ENCODE results near the gene CENPF.
A peak's percentile ranks its signal among the peaks of the same experiment; 100 is the strongest.
"Not testable (repeated sequence)": the region's sequence is repeated elsewhere in the genome, so short reads cannot be mapped to it uniquely, and the experiment has no call there.

CENPF gene

GRCh38 chr1:214602764-214603657, at the start of gene CENPF:
TSS of gene CENPF (plus strand) at chr1:214603195. CDS start at chr1:214613755, 10,560 bp downstream.
- DNase-seq, result peak; percentile 99

DNA sequence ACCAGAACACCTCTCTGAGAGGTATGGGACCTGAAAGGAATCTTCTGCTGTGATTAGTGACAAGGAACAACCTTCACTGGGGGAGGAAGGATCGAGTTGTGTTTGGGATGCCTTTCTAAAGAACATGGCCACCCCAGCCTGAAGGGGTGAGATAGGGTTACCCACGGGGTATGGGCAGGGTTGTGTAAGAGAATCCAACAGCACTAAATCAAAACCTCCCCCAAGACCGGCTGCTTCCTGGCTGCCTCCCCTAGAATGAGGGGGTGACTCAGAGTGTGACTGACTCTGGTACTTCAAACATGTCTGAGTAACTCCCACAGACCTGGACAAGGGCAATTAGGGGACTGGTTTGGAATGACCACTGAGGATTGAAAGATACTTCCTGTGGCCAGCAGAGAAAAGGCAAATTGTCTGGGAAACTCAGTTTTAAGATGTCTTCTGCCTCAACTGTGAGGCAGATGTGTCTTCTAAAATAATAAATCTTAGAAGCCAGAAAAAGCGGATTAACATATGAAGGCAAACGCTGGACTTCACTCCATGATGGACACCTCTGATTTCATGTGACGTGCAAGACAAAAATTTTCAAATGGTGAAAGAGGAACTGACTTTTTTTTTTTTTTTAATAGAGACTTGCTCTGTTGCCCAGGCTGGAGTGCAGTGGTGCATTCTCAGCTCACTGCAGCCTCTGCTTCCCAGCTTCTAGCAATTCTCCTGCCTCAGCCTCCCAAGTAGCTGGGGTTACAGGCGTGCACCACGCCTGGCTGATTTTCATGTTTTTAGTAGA, 44.9 kb upstream of the CENPF start:
- DNase-seq, result no peak

GRCh38 chr1:214563881-214564280, 39.1 kb upstream of the CENPF start:
- no peak for DNase-seq

DNA sequence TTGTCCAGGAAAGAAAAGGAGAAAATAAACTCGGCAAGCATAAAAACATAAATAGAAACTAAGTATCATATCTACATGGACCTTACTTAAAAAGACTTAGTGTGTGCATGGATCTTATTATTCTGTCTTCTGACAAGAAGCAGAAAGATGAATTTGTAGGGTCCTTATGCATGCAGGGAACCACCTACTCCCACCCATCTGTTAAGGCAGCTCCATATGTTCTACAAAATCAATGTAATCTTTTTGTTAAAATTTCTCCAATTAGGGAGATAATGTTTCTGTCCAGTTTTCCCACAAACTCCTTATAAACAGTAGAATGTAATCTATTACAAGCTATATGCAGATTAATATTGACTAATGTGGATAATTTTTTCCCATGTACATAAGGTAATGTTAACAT, 37.7 kb upstream of the CENPF start:
- no peak for DNase-seq

DNA sequence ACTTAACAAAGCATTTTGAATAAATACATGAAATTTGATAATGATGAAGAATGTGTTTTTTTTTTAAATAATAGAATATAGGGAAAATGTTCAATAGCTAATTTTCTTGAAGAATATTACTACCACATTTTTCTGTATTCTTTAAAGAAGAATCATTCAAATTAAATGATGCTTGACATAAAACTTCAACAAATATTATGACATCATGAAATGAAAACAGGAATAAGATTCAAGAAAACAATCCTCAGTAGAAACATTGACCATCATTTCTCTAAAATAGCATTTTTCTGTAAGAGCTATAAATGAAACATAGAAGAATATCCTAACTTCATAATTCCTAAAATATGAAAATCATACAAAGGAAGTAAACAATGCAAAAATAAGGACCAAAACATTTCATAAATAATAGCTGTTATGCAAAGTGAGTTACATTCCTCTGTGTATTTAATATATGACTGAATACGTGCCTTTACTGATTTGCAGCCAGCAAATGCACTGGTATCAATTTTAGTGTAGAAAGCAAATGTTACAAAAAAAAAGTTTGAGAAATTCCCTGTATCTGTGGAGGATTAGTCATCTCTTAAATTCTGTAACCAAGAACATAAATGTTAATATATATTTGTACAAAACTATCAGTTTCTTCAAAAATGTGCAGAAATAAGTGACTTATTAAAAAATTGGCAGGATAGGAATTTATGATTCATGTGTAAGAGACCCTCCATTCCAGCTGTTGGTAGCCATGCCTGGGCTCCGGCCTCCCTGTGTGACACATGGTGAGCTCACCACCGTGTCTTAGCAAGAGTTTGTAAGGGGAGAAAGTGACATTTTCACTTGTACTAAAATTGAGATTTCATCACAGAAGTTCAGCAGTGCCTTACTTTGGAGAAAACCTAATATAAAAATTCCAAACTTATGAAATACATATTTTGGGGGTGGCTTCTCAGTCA, 36.6 kb upstream of the CENPF start:
- no peak for DNase-seq

- no peak for DNase-seq
Observed at GRCh38 chr1:214567481-214567980, 35.5 kb upstream of the CENPF start.

DNA sequence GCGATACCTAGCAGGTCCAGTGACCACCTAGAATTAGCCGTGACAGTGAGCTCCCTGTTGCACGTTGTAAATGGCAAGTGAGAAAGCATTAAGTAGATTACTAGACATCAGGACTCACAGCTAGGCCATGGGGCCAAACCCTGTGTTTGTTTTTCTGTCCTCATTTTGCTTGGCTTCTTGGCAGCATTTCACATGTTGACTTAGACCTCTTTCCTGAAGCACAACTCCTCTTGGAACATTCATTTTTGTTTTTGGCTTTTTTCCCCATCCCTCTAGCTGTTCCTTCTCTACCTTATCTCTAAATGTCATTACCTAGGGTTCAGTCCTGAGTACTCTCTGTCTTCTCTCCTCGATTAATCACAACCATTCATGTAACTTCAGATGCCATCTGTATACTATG, 34.7 kb upstream of the CENPF start:
- DNase-seq, result no peak

DNA sequence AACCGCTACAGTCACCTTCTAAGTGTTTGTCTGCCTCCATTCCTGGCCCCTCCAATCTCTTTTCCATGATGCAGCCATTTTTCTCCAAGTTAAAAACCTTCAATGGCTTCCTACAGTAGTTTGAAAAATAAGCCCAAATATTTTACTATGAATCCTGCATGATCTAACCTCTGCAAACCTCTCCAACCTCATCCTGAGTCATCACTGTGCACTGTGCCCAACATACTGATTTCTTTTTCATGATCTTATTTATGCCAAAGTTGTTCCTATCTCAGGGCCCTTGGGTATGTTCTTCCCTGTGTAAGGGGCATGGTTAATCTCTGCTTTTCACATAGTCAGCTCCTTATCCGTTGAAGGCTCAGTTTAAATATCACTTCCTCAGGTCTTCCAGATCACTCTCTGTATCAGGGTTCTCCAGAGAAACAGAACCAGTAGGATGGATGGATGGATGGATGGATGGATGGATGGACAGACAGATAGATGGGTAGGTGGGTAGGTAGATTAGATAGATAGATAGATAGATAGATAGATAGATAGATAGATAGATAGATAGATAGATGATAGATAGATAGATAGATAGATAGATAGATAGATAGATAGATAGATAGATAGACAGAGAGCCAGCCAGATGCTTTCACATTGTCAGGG, 33.5 kb upstream of the CENPF start:
- DNase-seq, result no peak

DNA sequence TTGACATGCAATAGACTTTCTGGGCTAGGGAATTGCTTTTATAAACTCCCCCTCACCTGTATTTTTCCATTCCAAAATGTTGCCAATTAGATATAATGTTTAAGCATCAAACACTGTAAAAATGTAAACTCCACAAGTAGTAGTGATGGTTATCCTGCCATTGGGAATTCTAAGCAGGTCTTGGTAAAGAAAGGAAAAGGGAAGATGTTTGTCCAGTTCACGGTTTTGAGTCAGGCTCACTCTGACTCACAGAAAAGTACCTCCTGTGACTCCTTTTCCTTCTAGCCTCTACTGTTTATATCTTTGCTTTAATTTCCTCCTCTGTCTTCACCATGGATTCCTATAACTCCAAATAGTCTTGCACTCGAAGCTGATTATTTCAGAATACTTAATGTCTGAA, 32.6 kb upstream of the CENPF start:
- DNase-seq, result no peak

- no peak for DNase-seq
Observed at GRCh38 chr1:214571281-214571680, 31.7 kb upstream of the CENPF start.

DNA sequence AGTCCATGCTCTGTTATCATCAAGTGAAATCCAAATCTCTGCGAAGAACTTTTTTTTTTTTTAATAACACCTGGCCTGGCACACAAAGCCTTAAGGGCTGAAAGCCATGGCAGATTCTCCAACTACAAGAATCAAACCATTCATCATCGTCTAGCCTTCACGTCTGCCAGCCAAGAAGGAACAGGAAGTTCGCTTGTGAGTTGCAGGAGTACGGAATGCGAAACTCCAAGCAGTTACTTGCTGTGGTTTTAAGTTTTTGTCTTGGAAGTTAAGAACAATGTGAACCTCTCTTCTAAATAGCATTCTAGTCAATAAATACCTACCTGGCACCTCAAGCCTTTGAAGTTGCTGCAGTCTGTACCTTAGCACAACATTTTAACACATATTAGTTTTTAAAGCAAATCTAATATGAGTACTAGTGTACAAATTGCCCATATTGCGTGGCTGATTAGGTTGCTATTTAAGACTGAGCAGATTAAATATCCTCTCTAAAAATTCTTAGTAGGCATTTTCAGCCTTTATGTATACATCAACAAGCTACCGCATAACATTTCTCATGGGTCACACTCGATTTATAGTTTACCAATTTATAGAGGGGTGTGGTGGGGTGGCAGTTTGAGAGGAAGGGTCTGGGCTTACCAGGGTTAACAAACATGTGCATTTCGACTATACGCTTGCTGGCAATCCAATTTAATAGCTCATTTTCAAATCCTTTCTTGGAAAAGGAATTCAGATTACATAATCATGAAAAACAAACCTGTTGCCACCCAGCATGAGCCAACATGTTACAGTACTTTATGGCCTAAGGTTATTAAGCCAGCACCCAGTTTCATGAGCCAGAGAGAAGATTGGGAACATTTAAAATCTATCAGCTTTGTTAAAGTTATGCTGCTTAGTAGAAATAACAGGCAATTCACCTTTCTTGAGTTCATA, 29.3 kb upstream of the CENPF start:
- no peak for DNase-seq

GRCh38 chr1:214574598-214575411, 28.2 kb upstream of the CENPF start:
- no peak for DNase-seq

DNA sequence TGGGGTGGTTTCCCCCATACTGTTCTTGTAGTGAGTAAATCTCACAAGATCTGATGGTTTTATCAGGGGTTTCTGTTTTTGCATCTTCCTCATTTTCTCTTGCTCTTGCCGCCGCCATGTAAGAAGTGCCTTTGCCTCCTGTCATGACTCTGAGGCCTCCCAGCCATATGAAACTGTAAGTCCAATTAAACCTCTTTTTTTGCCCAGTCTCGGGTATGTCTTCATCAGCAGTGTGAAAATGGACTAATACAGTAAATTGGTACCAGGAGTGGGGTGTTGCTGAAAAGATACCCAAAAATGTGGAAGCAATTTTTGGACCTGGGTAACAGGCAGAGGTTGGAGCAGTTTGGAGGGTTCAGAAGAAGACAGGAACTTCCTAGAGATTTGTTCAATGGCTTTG, 26.9 kb upstream of the CENPF start:
- not testable (repeated sequence) for DNase-seq

GRCh38 chr1:214579183-214579582, 23.8 kb upstream of the CENPF start:
- no peak for DNase-seq

- DNase-seq, result no peak
Observed at GRCh38 chr1:214581785-214582184, 21.2 kb upstream of the CENPF start.

DNA sequence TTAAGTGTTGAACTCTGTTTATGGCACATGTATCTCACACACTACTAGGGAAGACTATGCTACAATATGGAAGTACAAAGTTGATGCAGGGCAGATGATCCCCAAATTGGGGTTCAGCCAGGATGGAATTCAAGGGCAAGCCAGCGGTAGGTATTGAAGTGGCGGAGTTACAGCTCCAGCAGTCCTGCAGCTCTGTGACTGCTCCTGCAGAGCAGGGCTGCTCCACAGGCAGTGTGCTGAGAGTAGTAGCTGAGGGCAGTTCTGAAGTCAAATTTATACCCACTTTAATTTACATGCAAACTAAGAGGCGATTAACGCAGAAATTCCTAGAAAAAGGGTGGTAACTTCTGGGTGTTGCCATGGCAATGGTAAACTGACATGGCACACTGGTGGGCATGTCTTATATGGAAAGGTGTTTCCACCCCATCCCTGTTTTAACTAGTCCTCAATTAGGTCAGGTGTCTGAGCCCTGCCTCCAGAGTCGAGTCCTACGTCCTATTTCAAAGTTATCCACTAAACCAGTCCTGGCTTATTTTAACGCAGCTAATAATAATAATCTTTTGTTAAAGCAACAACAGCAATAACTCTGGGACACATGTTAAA, 20.6 kb upstream of the CENPF start:
- no peak for DNase-seq

DNA sequence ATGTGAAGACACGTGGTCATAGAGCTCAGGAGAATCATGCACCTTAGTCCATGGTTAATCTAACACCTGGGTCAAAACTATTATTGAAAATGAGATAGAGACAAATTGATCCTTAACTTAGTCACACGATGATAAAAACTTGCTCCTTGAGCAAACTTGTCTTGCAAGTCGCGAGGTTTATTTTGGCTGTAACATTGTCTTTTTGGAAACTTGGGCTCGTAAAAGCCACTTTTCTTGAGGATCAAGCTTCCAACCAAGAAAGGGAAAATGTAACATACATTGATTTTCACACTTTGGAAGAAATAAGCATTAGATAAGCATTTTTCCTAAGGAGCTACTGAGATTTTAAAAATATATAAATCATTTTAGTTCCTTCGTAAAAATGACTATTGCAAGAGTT, 19.9 kb upstream of the CENPF start:
- DNase-seq, result no peak

GRCh38 chr1:214583824-214584554, 19.0 kb upstream of the CENPF start:
- no peak for DNase-seq

Data from NCI-H1436 treated with DMSO at 0.1 percent for 48 hours (cell line).